H1 (cell line): Measurements from ENCODE around the gene FSCN2. TPM values are rescaled to one million over a fixed set of nuclear protein-coding genes. Genes with fewer than 3 reads are reported as not detected.

Source experiments
- HDAC2 ChIP-seq, 2 experiments: fragments of 300-600 bp in 1 of 2; sonication (generic) in 1 of 2; IDR thresholded peaks; 2 replicates each; pipeline ENCODE4 v1.6.1; 2011 to 2012; ENCODE audit warnings: low read depth in 2 of 2, low read length in 2 of 2, mild to moderate bottlenecking in 2 of 2, moderate library complexity in 2 of 2, borderline replicate concordance in 1 of 2, inconsistent platforms in 1 of 2
- PHF8 ChIP-seq: fragments of 200-600 bp; sonication (generic); conservative IDR thresholded peaks from 2 replicates; pipeline ENCODE4 v1.7.1; 2012; ENCODE audit warnings: low read depth, mild to moderate bottlenecking, inconsistent platforms, low read length, moderate library complexity
- polyA plus RNA-seq, 7 experiments: library from polyadenylated mRNA; depleted of rRNA in 3 of 7; stranded (reverse) in 5 of 7; unstranded in 2 of 7; fragments of >200 nt in 5 of 7; fragments of 200-250 nt in 2 of 7; gene quantifications; 1 replicate in 5 of 7; 2 replicates in 1 of 7; 4 replicates in 1 of 7; pipeline versions ENCODE4 v1.2.1 to v1.2.3, GENCODE V29; 2011 to 2013; ENCODE audit warnings: missing spikeins in 2 of 7, mixed read lengths in 2 of 7
- total RNA-seq: library from RNA; stranded (reverse); fragmentation: NEBNext Ultra II Directional; extraction: Animal tissue kit (Norgen Biotek cat#: 25700); gene quantifications from 2 replicates; pipeline ENCODE4 v1.2.1, GENCODE V29; 2021

Gene FSCN2
- total and polyA plus RNA-seq, 2 of the 8 experiments (the other 6 are each of a cell fraction or from before 2014, with no cell fraction given): 0.18 to 0.30 TPM

- TF ChIP-seq HDAC2 (IDR thresholded peaks at IDR 0.05; ENCODE audit: borderline replicate concordance in 1 of 2, low read depth in 2 of 2, low read length in 2 of 2): no peak; a peak in 1 of 4 replicates
- TF ChIP-seq PHF8: peak; percentile 49
Observed at GRCh38 chr17:81552244-81553017, 24.3 kb downstream of the FSCN2 start, which contains the start of gene FAAP100 (continued).
